IPS-18a (cell line): ENCODE results near the gene SLC35A5.

ENCODE experiments used
- H3K27ac ChIP-seq: one replicate; pipeline ENCODE4 v1.5.1; 2013; ENCODE audit warnings: low read length
- H3K27me3 ChIP-seq: one replicate; pipeline ENCODE4 v1.6.1; 2013; ENCODE audit warnings: mild to moderate bottlenecking, low read length; ENCODE audit not compliant: control insufficient read depth, insufficient read depth
- H3K36me3 ChIP-seq: one replicate; pipeline ENCODE4 v1.6.1; 2013; ENCODE audit warnings: low read depth, low read length; ENCODE audit not compliant: control insufficient read depth
- H3K4me1 ChIP-seq: one replicate; pipeline ENCODE4 v1.6.1; 2013; ENCODE audit warnings: low read depth, low read length; ENCODE audit not compliant: control insufficient read depth
- H3K4me3 ChIP-seq: one replicate; pipeline ENCODE4 v1.5.1; 2013; ENCODE audit warnings: low read length
- H3K9ac ChIP-seq: one replicate; pipeline ENCODE4 v1.6.1; 2013; ENCODE audit warnings: mild to moderate bottlenecking, low read length, moderate library complexity
- H3K9me3 ChIP-seq: one replicate; pipeline ENCODE4 v1.6.1; 2013; ENCODE audit warnings: low read depth, low read length; ENCODE audit not compliant: control insufficient read depth

SLC35A5 gene

GRCh38 chr3:112606098-112606497, 44.3 kb downstream of the SLC35A5 start:
- H3K27me3 ChIP-seq, result no peaks in the 10 kb centered on the region
- no peaks in the 10 kb centered on the region for H3K36me3 ChIP-seq
- H3K4me3 ChIP-seq, result no peak overlapping the region
- H3K4me1 ChIP-seq, result no peaks in the 10 kb centered on the region
- H3K9ac ChIP-seq, result no peak overlapping the region
- H3K27ac ChIP-seq, result no peak overlapping the region
- H3K9me3 ChIP-seq, result no peaks in the 10 kb centered on the region

GRCh38 chr3:112607863-112608262, 46.0 kb downstream of the SLC35A5 start:
- Histone ChIP-seq H3K27ac (no peak overlapping the region), H3K4me3 (no peak overlapping the region), H3K9me3 (no peaks in the 10 kb centered on the region)

GRCh38 chr3:112610121-112610520, 48.3 kb downstream of the SLC35A5 start:
- Histone ChIP-seq H3K36me3 (no peaks in the 10 kb centered on the region), H3K4me1 (no peaks in the 10 kb centered on the region), H3K27ac (no peak overlapping the region), H3K27me3 (no peaks in the 10 kb centered on the region), H3K9me3 (no peaks in the 10 kb centered on the region), H3K4me3 (no peak overlapping the region), H3K9ac (no peak overlapping the region)

More at GRCh38 chr3:112607863-112608262, 46.0 kb downstream of the SLC35A5 start:
- H3K36me3 ChIP-seq, result no peaks in the 10 kb centered on the region
- no peaks in the 10 kb centered on the region for H3K4me1 ChIP-seq
- H3K27me3 ChIP-seq, result no peaks in the 10 kb centered on the region
- no peak overlapping the region for H3K9ac ChIP-seq

- H3K27me3 ChIP-seq, result no peaks in the 10 kb centered on the region
- no peaks in the 10 kb centered on the region for H3K9me3 ChIP-seq
- no peaks in the 10 kb centered on the region for H3K36me3 ChIP-seq
- no peak overlapping the region for H3K9ac ChIP-seq
- H3K27ac ChIP-seq, result no peak overlapping the region
- peaks cover 8% of the 10 kb centered on the region for H3K4me1 ChIP-seq
- H3K4me3 ChIP-seq, result no peak overlapping the region
Measured at GRCh38 chr3:112611752-112612515, 50.1 kb downstream of the SLC35A5 start.

- H3K27ac ChIP-seq, result no peak overlapping the region
- H3K9ac ChIP-seq, result no peak overlapping the region
- H3K9me3 ChIP-seq, result no peaks in the 10 kb centered on the region
- no peaks in the 10 kb centered on the region for H3K36me3 ChIP-seq
- no peak overlapping the region for H3K4me3 ChIP-seq
- peaks cover 13% of the 10 kb centered on the region for H3K4me1 ChIP-seq
- no peaks in the 10 kb centered on the region for H3K27me3 ChIP-seq
Measured at GRCh38 chr3:112615989-112616731, 54.3 kb downstream of the SLC35A5 start.

GRCh38 chr3:112617285-112617684, 55.4 kb downstream of the SLC35A5 start:
- Histone ChIP-seq H3K27me3 (no peaks in the 10 kb centered on the region), H3K9ac (no peak overlapping the region), H3K36me3 (no peaks in the 10 kb centered on the region), H3K27ac (no peak overlapping the region), H3K4me3 (no peak overlapping the region), H3K4me1 (peaks cover 13% of the 10 kb centered on the region), H3K9me3 (no peaks in the 10 kb centered on the region)

- Histone ChIP-seq H3K27me3 (no peaks in the 10 kb centered on the region), H3K4me1 (peaks cover 13% of the 10 kb centered on the region), H3K36me3 (no peaks in the 10 kb centered on the region), H3K9me3 (no peaks in the 10 kb centered on the region), H3K9ac (no peak overlapping the region), H3K4me3 (no peak overlapping the region), H3K27ac (no peak overlapping the region)
Measured at GRCh38 chr3:112619295-112619694, 57.5 kb downstream of the SLC35A5 start.

- no peak overlapping the region for H3K4me3 ChIP-seq
- no peaks in the 10 kb centered on the region for H3K36me3 ChIP-seq
- H3K4me1 ChIP-seq, result no peaks in the 10 kb centered on the region
- no peaks in the 10 kb centered on the region for H3K9me3 ChIP-seq
- no peaks in the 10 kb centered on the region for H3K27me3 ChIP-seq
- no peak overlapping the region for H3K9ac ChIP-seq
- no peak overlapping the region for H3K27ac ChIP-seq
Measured at GRCh38 chr3:112623213-112623612, 61.4 kb downstream of the SLC35A5 start.

GRCh38 chr3:112623717-112624116, 61.9 kb downstream of the SLC35A5 start:
- Histone ChIP-seq H3K4me3 (no peak overlapping the region), H3K4me1 (no peaks in the 10 kb centered on the region), H3K9me3 (no peaks in the 10 kb centered on the region), H3K27ac (no peak overlapping the region), H3K9ac (no peak overlapping the region), H3K27me3 (no peaks in the 10 kb centered on the region), H3K36me3 (no peaks in the 10 kb centered on the region)

- no peaks in the 10 kb centered on the region for H3K27me3 ChIP-seq
- no peak overlapping the region for H3K9ac ChIP-seq
- no peaks in the 10 kb centered on the region for H3K9me3 ChIP-seq
- peaks cover 19% of the 10 kb centered on the region for H3K4me1 ChIP-seq
- no peak overlapping the region for H3K27ac ChIP-seq
- H3K4me3 ChIP-seq, result no peak overlapping the region
- no peaks in the 10 kb centered on the region for H3K36me3 ChIP-seq
Measured at GRCh38 chr3:112627419-112627818, 65.6 kb downstream of the SLC35A5 start.

- H3K4me3 ChIP-seq, result no peak overlapping the region
- H3K27me3 ChIP-seq, result no peaks in the 10 kb centered on the region
- H3K9me3 ChIP-seq, result no peaks in the 10 kb centered on the region
- H3K9ac ChIP-seq, result no peak overlapping the region
- H3K4me1 ChIP-seq, result peaks cover 24% of the 10 kb centered on the region
- H3K27ac ChIP-seq, result no peak overlapping the region
- H3K36me3 ChIP-seq, result no peaks in the 10 kb centered on the region
Measured at GRCh38 chr3:112627919-112628466, 66.1 kb downstream of the SLC35A5 start.
